Endothelial cell of umbilical vein (primary cell): Measurements from ENCODE around the gene NANOS2. TPM values are rescaled to one million over a fixed set of nuclear protein-coding genes. Genes with fewer than 3 reads are reported as not detected.

ENCODE experiments used
- BruUV-seq: library from RNA; stranded (reverse); fragments of 400-500 nt; replicated peaks from 2 replicates; lab custom pipeline; 2021; lab: Mats Ljungman, UMichigan
- CTCF ChIA-PET: fragments of 300-600, 350-600 bp; sonication (Branson Sonifier 250); formaldehyde crosslinking; loops from one replicate; lab custom pipeline; 2021; ENCODE audit warnings: antibody characterized with exemption, inconsistent platforms; lab: Charles Lee
- POLR2A ChIA-PET: fragments of 300-600, 350-600 bp; sonication (Branson Sonifier 250); formaldehyde crosslinking; loops from one replicate; lab custom pipeline; 2021; ENCODE audit warnings: antibody characterized with exemption, inconsistent platforms; lab: Charles Lee
- DNase-seq: peaks from one replicate; pipeline ENCODE4 v3.0.0-alpha.2; 2011; ENCODE audit warnings: low read depth, low spot score
- FAIRE-seq: peaks from 2 replicates; lab custom pipeline; 2011; peaks lifted over from hg19 to GRCh38; lab: Jason Lieb, UNC
- H2AFZ ChIP-seq: 2 replicates; pipeline ENCODE4 v1.6.0; 2012; ENCODE audit warnings: low read depth, low read length, control low read depth, inconsistent platforms
- H3K27ac ChIP-seq: 2 replicates; pipeline ENCODE4 v1.5.1; 2011; ENCODE audit warnings: low read depth, mild to moderate bottlenecking, control low read depth, low read length, moderate library complexity; ENCODE audit not compliant: insufficient read depth
- H3K27me3 ChIP-seq, 2 experiments: 2 replicates each; pipeline versions ENCODE4 v1.6.0 to v1.6.1; 2011; ENCODE audit warnings: low read length in 2 of 2, mixed read lengths in 1 of 2; ENCODE audit not compliant: control insufficient read depth in 2 of 2, insufficient read depth in 2 of 2
- H3K36me3 ChIP-seq, 2 experiments: 2 replicates in 1 of 2; 3 replicates in 1 of 2; pipeline ENCODE4 v1.5.1; 2011; ENCODE audit warnings: low read length in 2 of 2, mild to moderate bottlenecking in 1 of 2, moderate library complexity in 1 of 2; ENCODE audit not compliant: control insufficient read depth in 2 of 2, insufficient read depth in 2 of 2; ENCODE audit errors: extremely low read depth in 1 of 2
- H3K4me1 ChIP-seq: 3 replicates; pipeline ENCODE4 v1.5.1; 2011; ENCODE audit warnings: mild to moderate bottlenecking, low read length; ENCODE audit not compliant: control insufficient read depth, insufficient read depth; ENCODE audit errors: extremely low read depth
- H3K4me2 ChIP-seq: 2 replicates; pipeline ENCODE4 v1.6.1; 2011; ENCODE audit warnings: low read length, control low read depth, mixed read lengths; ENCODE audit not compliant: insufficient read depth
- H3K4me3 ChIP-seq, 3 experiments: fragments of 200-600 bp in 1 of 3; sonication (generic), shearing (Covaris generic) in 1 of 3; replicated peaks in 1 of 3; 2 replicates each; pipeline ENCODE4 v1.5.1; 2011 to 2016; ENCODE audit warnings: control low read depth in 3 of 3, low read length in 3 of 3, mild to moderate bottlenecking in 2 of 3, inconsistent platforms in 1 of 3, low read depth in 1 of 3, moderate library complexity in 1 of 3; ENCODE audit not compliant: insufficient read depth in 1 of 3
- H3K79me2 ChIP-seq: 2 replicates; pipeline ENCODE4 v1.6.0; 2012; ENCODE audit warnings: low read length, inconsistent platforms; ENCODE audit not compliant: control insufficient read depth, insufficient read depth
- H3K9ac ChIP-seq: replicated peaks from 2 replicates; pipeline ENCODE3; 2011; ENCODE audit warnings: low read length, control low read depth; ENCODE audit not compliant: insufficient read depth; ENCODE audit errors: extremely low read depth
- H3K9me1 ChIP-seq: replicated peaks from 3 replicates; pipeline ENCODE4 v1.6.0; 2011; ENCODE audit warnings: mild to moderate bottlenecking, low read length; ENCODE audit not compliant: control insufficient read depth, insufficient read depth; ENCODE audit errors: extremely low read depth
- H3K9me3 ChIP-seq: replicated peaks from 2 replicates; pipeline ENCODE4 v1.5.1; 2012; ENCODE audit warnings: low read length, inconsistent platforms; ENCODE audit not compliant: control insufficient read depth, insufficient read depth
- H4K20me1 ChIP-seq: replicated peaks from 2 replicates; pipeline ENCODE3; 2011; ENCODE audit warnings: mild to moderate bottlenecking, low read length; ENCODE audit not compliant: control insufficient read depth, insufficient read depth; ENCODE audit errors: extremely low read depth
- EZH2 ChIP-seq: IDR thresholded peaks from 2 replicates; pipeline ENCODE4 v1.6.1; 2012; ENCODE audit warnings: borderline replicate concordance, low read depth, mild to moderate bottlenecking, moderate library complexity, low read length, inconsistent platforms; ENCODE audit not compliant: severe bottlenecking
- GATA2 ChIP-seq: IDR thresholded peaks from 2 replicates; pipeline ENCODE4 v1.7.0; 2011; ENCODE audit warnings: low read depth, mild to moderate bottlenecking, moderate library complexity, mixed read lengths, low read length; ENCODE audit not compliant: insufficient read length, insufficient read depth
- JUN ChIP-seq: IDR thresholded peaks from 2 replicates; pipeline ENCODE4 v1.6.1; 2011; ENCODE audit warnings: borderline replicate concordance, low read depth; ENCODE audit not compliant: insufficient read length, insufficient read depth
- MYC ChIP-seq: IDR thresholded peaks from one replicate; pipeline ENCODE4 v1.6.1; 2011; ENCODE audit warnings: mild to moderate bottlenecking, low read depth, low read length
- POLR2A ChIP-seq: IDR thresholded peaks from 2 replicates; pipeline ENCODE4 v1.6.1; 2012; ENCODE audit warnings: low read depth, mild to moderate bottlenecking, control low read depth, low read length
- dilution Hi-C: fragments of 300-500 bp; cut with MboI; formaldehyde crosslinking; loops from one replicate; pipeline ENCODE4 v1.15.0; 2019; ENCODE audit warnings: low sequenced_read_pairs; ENCODE audit not compliant: extremely low pct_ligation_motif_present
- intact Hi-C: fragments of 100-400 bp; cut with micrococcal nuclease; formaldehyde crosslinking; loops from one replicate; pipeline ENCODE4 v1.10.0; 2022
- polyA plus RNA-seq, 4 experiments: library from polyadenylated mRNA; depleted of rRNA in 3 of 4; stranded (reverse) in 3 of 4; unstranded in 1 of 4; fragments of >200 nt; gene quantifications; 2 replicates each; pipeline versions ENCODE4 v1.2.1 to v1.2.3, GENCODE V29; 2011 to 2012; ENCODE audit warnings: missing spikeins in 1 of 4
- total RNA-seq: library from RNA; stranded (reverse); gene quantifications from 2 replicates; pipeline ENCODE4 v1.2.3, GENCODE V29; 2021

Gene NANOS2
- total and polyA plus RNA-seq, 2 donors (not counting 3 experiments of a cell fraction or from before 2014, with no cell fraction given) = not detected

DNA sequence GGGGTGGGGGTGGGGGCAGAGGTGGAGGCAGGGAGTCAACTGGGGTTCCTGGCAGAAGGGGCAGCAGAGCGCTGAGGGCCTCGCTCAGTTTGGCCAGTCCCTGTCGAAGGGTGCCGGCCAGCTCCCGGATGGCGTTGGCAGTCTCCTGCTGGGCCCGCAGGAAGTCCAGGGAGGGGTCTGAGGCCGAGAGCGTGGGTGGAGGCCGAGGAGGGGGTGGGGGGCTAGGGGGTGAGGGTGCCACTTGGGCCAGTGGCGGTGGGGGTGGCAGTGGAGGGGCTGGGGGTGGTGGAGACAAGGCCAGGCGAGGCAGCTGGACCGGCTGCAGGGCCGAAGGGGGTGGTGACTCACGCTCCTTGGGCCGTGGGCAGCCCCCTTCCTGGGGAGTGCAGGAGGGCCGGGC lies 23.7 kb downstream of the NANOS2 start:
- Histone ChIP-seq H3K9me1 (no peaks in the 10 kb centered on the region), H3K36me3 (peaks cover 0 to 2% of the 10 kb centered on the region in 2 experiments), H3K27ac (no peak overlapping the region), H3K9ac (no peak overlapping the region), H4K20me1 (no peaks in the 10 kb centered on the region), H3K27me3 (no peaks in the 10 kb centered on the region), H3K4me2 (no peak overlapping the region), H3K4me1 (peaks cover 4% of the 10 kb centered on the region), H3K9me3 (no peaks in the 10 kb centered on the region), H3K4me3 (no peak overlapping the region), H3K79me2 (no peaks in the 10 kb centered on the region), H2AFZ (no peak overlapping the region)
- intact Hi-C loops (no loop called here), dilution Hi-C loops (no loop called here)
- BruUV-seq = no TSS peak
- CTCF ChIA-PET = interaction anchor here (1.3 kb wide), 1 partner anchor 10 kb away, joined by 3 read pairs; no protein-coding TSS in a partner anchor
- POLR2A ChIA-PET = no interaction called here
- FAIRE-seq (no peak), DNase-seq (no peak)
- TF ChIP-seq POLR2A (no peak), MYC (no peak), JUN (no peak), EZH2 (no peak)

DNA sequence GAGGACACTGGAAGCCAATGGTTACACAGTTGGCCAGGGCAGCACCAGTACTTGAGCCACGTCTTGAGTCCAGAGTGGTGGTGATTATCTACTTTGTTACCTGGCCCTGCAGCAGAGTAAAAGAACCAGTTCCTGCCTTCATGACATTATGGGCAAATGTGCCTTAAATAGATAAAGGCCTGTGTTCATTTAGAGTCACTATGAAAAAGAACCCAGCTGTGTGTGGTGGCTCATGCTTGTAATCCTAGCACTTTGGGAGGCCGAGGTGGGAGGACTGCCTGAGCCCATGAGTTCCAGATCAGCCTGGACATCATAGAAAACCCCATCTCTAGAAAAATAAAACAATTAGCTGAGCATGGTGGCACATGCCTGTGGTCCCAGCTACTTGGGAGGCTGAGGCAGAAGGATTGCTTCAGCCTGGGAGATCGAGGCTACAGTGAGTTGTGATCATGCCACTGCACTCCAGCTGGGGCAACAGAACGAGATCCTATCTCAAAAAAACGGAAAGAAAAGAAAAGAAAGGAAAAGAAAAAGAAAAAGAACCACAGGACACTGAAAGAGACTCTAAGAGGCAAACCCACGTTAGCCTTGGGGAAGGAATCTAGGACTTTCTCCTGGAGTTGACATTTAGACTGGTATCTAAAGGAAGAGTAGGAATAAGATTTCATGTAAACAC lies 25.2 kb downstream of the NANOS2 start:
- H3K9ac ChIP-seq = no peak overlapping the region
- no peak overlapping the region for H2AFZ ChIP-seq
- dilution Hi-C loops = no loop called here
- no peaks in the 10 kb centered on the region for H3K9me3 ChIP-seq
- peaks cover 3% of the 10 kb centered on the region for H3K79me2 ChIP-seq
- no peak overlapping the region for H3K4me3 ChIP-seq
- no peaks in the 10 kb centered on the region for H4K20me1 ChIP-seq
- no peaks in the 10 kb centered on the region for H3K27me3 ChIP-seq
- POLR2A ChIA-PET = no interaction called here
- CTCF ChIA-PET = no interaction called here
- H3K27ac ChIP-seq = no peak overlapping the region
- intact Hi-C loops = no loop called here
- H3K4me2 ChIP-seq = no peak overlapping the region
- no peaks in the 10 kb centered on the region for H3K36me3 ChIP-seq
- no peak for DNase-seq
- H3K4me1 ChIP-seq = peaks cover 8% of the 10 kb centered on the region
- BruUV-seq = no TSS peak
- FAIRE-seq = no peak
- TF ChIP-seq POLR2A (no peak), GATA2 (no peak)
- no peaks in the 10 kb centered on the region for H3K9me1 ChIP-seq
